PC-3 (cell line): ENCODE data around the gene TARP.

ENCODE experiments used
- ATAC-seq: fragments of 200-7000 bp; cut with Tn5 transposase; 2 replicates; pipeline ENCODE4 v1.9.1; 2020; ENCODE audit warnings: mild to moderate bottlenecking, moderate library complexity
- BruUV-seq: library from RNA; stranded (reverse); fragments of 400-500 nt; replicated peaks from 2 replicates; lab custom pipeline; 2021; lab: Mats Ljungman, UMichigan
- CTCF ChIA-PET: fragments of 300-600 bp; sonication (Branson Sonifier 250); formaldehyde crosslinking; loops from one replicate; lab custom pipeline; 2022; ENCODE audit warnings: antibody characterized with exemption; lab: Charles Lee
- POLR2A ChIA-PET: fragments of 300-600 bp; sonication (Branson Sonifier 250); formaldehyde crosslinking; loops from one replicate; lab custom pipeline; 2022; ENCODE audit warnings: antibody characterized with exemption; ENCODE audit not compliant: unreplicated experiment; lab: Charles Lee
- DNase-seq: peaks from one replicate; pipeline ENCODE4 v3.0.0-alpha.2; 2015
- H2AFZ ChIP-seq: fragments of 300-600 bp; sonication (generic); 2 replicates; pipeline ENCODE4 v1.6.0; 2016; ENCODE audit warnings: antibody characterized with exemption, low read length
- H3F3A ChIP-seq: fragments of 300-600 bp; sonication (generic); one replicate; pipeline ENCODE4 v1.6.0; 2017; ENCODE audit warnings: antibody characterized with exemption, low read length, control low read depth, mild to moderate bottlenecking; ENCODE audit not compliant: unreplicated experiment
- H3K27ac ChIP-seq: fragments of 300-600 bp; sonication (generic); 2 replicates; pipeline ENCODE4 v1.5.1; 2016; ENCODE audit warnings: mild to moderate bottlenecking, low read length
- H3K27me3 ChIP-seq: fragments of 300-600 bp; sonication (generic); 2 replicates; pipeline ENCODE4 v1.6.1; 2016; ENCODE audit warnings: low read length, mixed read lengths
- H3K36me3 ChIP-seq: fragments of 300-600 bp; sonication (generic); 2 replicates; pipeline ENCODE4 v1.6.1; 2016; ENCODE audit warnings: low read depth, mixed run types, low read length, mixed read lengths
- H3K4me1 ChIP-seq: fragments of 300-600 bp; sonication (generic); 2 replicates; pipeline ENCODE4 v1.5.1; 2016; ENCODE audit warnings: low read length; ENCODE audit not compliant: insufficient read depth
- H3K4me2 ChIP-seq: fragments of 300-600 bp; sonication (generic); 2 replicates; pipeline ENCODE4 v1.6.0; 2016; ENCODE audit warnings: low read length
- H3K4me3 ChIP-seq: fragments of 300-600 bp; sonication (generic); 2 replicates; pipeline ENCODE4 v1.5.1; 2016; ENCODE audit warnings: mild to moderate bottlenecking, low read length, mixed read lengths
- H3K79me2 ChIP-seq: fragments of 300-600 bp; sonication (generic); 2 replicates; pipeline ENCODE4 v1.6.1; 2017; ENCODE audit warnings: low read length, mixed read lengths
- H3K9ac ChIP-seq: fragments of 300-600 bp; sonication (generic); 2 replicates; pipeline ENCODE4 v1.6.0; 2016; ENCODE audit warnings: mild to moderate bottlenecking, low read length
- H3K9me2 ChIP-seq: fragments of 300-600 bp; sonication (generic); replicated peaks from 2 replicates; pipeline ENCODE4 v1.6.1; 2016; ENCODE audit warnings: mixed run types, low read length, mixed read lengths
- H3K9me3 ChIP-seq: fragments of 300-600 bp; sonication (generic); 2 replicates; pipeline ENCODE4 v1.6.1; 2016; ENCODE audit warnings: low read length, mixed read lengths
- H4K20me1 ChIP-seq: fragments of 300-600 bp; sonication (generic); 2 replicates; pipeline ENCODE4 v1.6.1; 2016; ENCODE audit warnings: low read length, mixed read lengths
- CTCF ChIP-seq: fragments of 300-600 bp; sonication (generic); conservative IDR thresholded peaks from 2 replicates; pipeline ENCODE4 v1.5.1; 2017; ENCODE audit warnings: antibody characterized with exemption, low read depth, mild to moderate bottlenecking, low read length
- EZH2 ChIP-seq: fragments of 300-600 bp; sonication (generic); IDR thresholded peaks from one replicate; pipeline ENCODE4 v1.6.1; 2017; ENCODE audit warnings: antibody characterized with exemption, mild to moderate bottlenecking, low read length; ENCODE audit not compliant: unreplicated experiment
- EZH2phosphoT487 ChIP-seq: fragments of 300-600 bp; sonication (generic); IDR thresholded peaks from 2 replicates; pipeline ENCODE4 v1.6.1; 2018; ENCODE audit warnings: mild to moderate bottlenecking, antibody characterized with exemption, low read length, borderline replicate concordance
- intact Hi-C: fragments of 100-400 bp; cut with micrococcal nuclease; formaldehyde crosslinking; loops from 2 replicates; pipeline ENCODE4 v1.9.0; 2023

TARP gene

GRCh38 chr7:38317515-38317914 lies 44.1 kb upstream of the TARP start:
- no peak overlapping the region for H3K9ac ChIP-seq
- no peaks in the 10 kb centered on the region for H4K20me1 ChIP-seq
- no peak overlapping the region for H3K4me2 ChIP-seq
- no peak overlapping the region for H3K27ac ChIP-seq
- no peak overlapping the region for H2AFZ ChIP-seq
- peaks cover 12% of the 10 kb centered on the region for H3K4me1 ChIP-seq
- no peaks in the 10 kb centered on the region for H3K36me3 ChIP-seq
- H3K79me2 ChIP-seq: no peaks in the 10 kb centered on the region
- H3K27me3 ChIP-seq: peaks cover 5% of the 10 kb centered on the region; the same call in 1 of the 2 replicates
- no peaks in the 10 kb centered on the region for H3K9me2 ChIP-seq
- H3K4me3 ChIP-seq: no peak overlapping the region
- POLR2A ChIA-PET: no interaction called here
- no peak for TF ChIP-seq EZH2
- TF ChIP-seq EZH2phosphoT487: no peak
- no peak for TF ChIP-seq CTCF
- DNase-seq (no peak), ATAC-seq (no peak)
- no peaks in the 10 kb centered on the region for H3K9me3 ChIP-seq
- CTCF ChIA-PET: no interaction called here
- intact Hi-C loops: no loop called here
- H3F3A ChIP-seq: no peaks in the 10 kb centered on the region
- no TSS peak for BruUV-seq

- no peaks in the 10 kb centered on the region for H4K20me1 ChIP-seq
- H3K9ac ChIP-seq: no peak overlapping the region
- H3K4me1 ChIP-seq: peaks cover 9% of the 10 kb centered on the region
- CTCF ChIA-PET: no interaction called here
- no peak overlapping the region for H3K4me2 ChIP-seq
- H3K4me3 ChIP-seq: no peak overlapping the region
- no peak for TF ChIP-seq EZH2phosphoT487
- TF ChIP-seq EZH2: no peak
- TF ChIP-seq CTCF: no peak
- H3K9me3 ChIP-seq: no peaks in the 10 kb centered on the region
- BruUV-seq: no TSS peak
- ATAC-seq: no peak
- peaks cover 5% of the 10 kb centered on the region; the same call in 1 of the 2 replicates for H3K27me3 ChIP-seq
- no peak overlapping the region for H3K27ac ChIP-seq
- POLR2A ChIA-PET: no interaction called here
- intact Hi-C loops: no loop called here
- H3K9me2 ChIP-seq: no peaks in the 10 kb centered on the region
- no peaks in the 10 kb centered on the region for H3K36me3 ChIP-seq
- no peak for DNase-seq
- no peaks in the 10 kb centered on the region for H3K79me2 ChIP-seq
- H3F3A ChIP-seq: no peaks in the 10 kb centered on the region
- H2AFZ ChIP-seq: no peak overlapping the region
Observed at GRCh38 chr7:38316733-38317360, 43.4 kb upstream of the TARP start.

- ATAC-seq (no peak), DNase-seq (no peak)
- Histone ChIP-seq H3K9me3 (no peaks in the 10 kb centered on the region), H3K4me3 (no peak overlapping the region), H4K20me1 (no peaks in the 10 kb centered on the region), H3K4me2 (no peak overlapping the region), H3K36me3 (no peaks in the 10 kb centered on the region), H3K27ac (no peak overlapping the region), H2AFZ (no peak overlapping the region), H3K4me1 (no peaks in the 10 kb centered on the region), H3K79me2 (no peaks in the 10 kb centered on the region), H3F3A (no peaks in the 10 kb centered on the region), H3K9me2 (no peaks in the 10 kb centered on the region), H3K9ac (no peak overlapping the region), H3K27me3 (peaks cover 18% of the 10 kb centered on the region)
- ChIA-PET CTCF (no interaction called here), POLR2A (no interaction called here)
- intact Hi-C loops: no loop called here
- BruUV-seq: no TSS peak
- no peak for TF ChIP-seq CTCF
- no peak for TF ChIP-seq EZH2
- TF ChIP-seq EZH2phosphoT487: no peak
Observed at GRCh38 chr7:38315410-38315809, 42.0 kb upstream of the TARP start.
